Measurements from ENCODE around the gene HOXB8. TPM values are rescaled to one million over a fixed set of nuclear protein-coding genes. Genes with fewer than 3 reads are reported as not detected.

Gene HOXB8
- total and polyA plus RNA-seq, 5 donors from 2014 or later = not detected

GRCh38 chr17:48620461-48621139, 5.5 kb upstream of the HOXB8 start:
- peaks cover 10 to 33% (median 20%) of the 10 kb centered on the region in 4 donors for H3K4me1 Mint-ChIP-seq
- H3K4me3 Mint-ChIP-seq = peak overlapping the region in 2 of 4 donors; percentile 4 to 29
- ATAC-seq (ENCODE audit: low read depth in 2 of 2) (no peak), DNase-seq (no peak)
- H3K9me3 Mint-ChIP-seq = peaks cover 0 to 9% (median 0%) of the 10 kb centered on the region in 7 donors
- H3K27ac ChIP-seq (ENCODE audit: insufficient read depth, low read length, poor library complexity, severe bottlenecking) = no peak overlapping the region
- no peak overlapping the region for H3K27ac Mint-ChIP-seq
- peaks cover 28% of the 10 kb centered on the region for H3K4me1 ChIP-seq (ENCODE audit: control insufficient read depth, insufficient read depth, low read length, poor library complexity, severe bottlenecking)
- peaks cover 51% of the 10 kb centered on the region for H3K27me3 ChIP-seq (ENCODE audit: control insufficient read depth, insufficient read depth, low read length)
- no peaks in the 10 kb centered on the region for H3K36me3 ChIP-seq (ENCODE audit: control insufficient read depth, insufficient read depth, low read length)
- no peak overlapping the region for H3K4me3 ChIP-seq (ENCODE audit: low read depth, low read length)
- H3K36me3 Mint-ChIP-seq = no peaks in the 10 kb centered on the region
- peaks cover 90% of the 10 kb centered on the region for H3K27me3 Mint-ChIP-seq
- H3K9me3 ChIP-seq (ENCODE audit: control insufficient read depth in 2 of 2, low read length in 2 of 2) = no peaks in the 10 kb centered on the region

- Histone ChIP-seq H3K4me3 (ENCODE audit: low read depth, low read length) (no peak overlapping the region), H3K9me3 (ENCODE audit: control insufficient read depth in 2 of 2, low read length in 2 of 2) (no peaks in the 10 kb centered on the region), H3K4me1 (ENCODE audit: control insufficient read depth, insufficient read depth, low read length, poor library complexity, severe bottlenecking) (peaks cover 27% of the 10 kb centered on the region), H3K36me3 (ENCODE audit: control insufficient read depth, insufficient read depth, low read length) (no peaks in the 10 kb centered on the region), H3K27me3 (ENCODE audit: control insufficient read depth, insufficient read depth, low read length) (peaks cover 56% of the 10 kb centered on the region), H3K27ac (ENCODE audit: insufficient read depth, low read length, poor library complexity, severe bottlenecking) (no peak overlapping the region)
- ATAC-seq (ENCODE audit: low read depth in 2 of 2) (no peak), DNase-seq (no peak)
- peak overlapping the region in 1 of 4 donors; percentile 70 for H3K4me3 Mint-ChIP-seq
- H3K4me1 Mint-ChIP-seq = peaks cover 10 to 36% (median 26%) of the 10 kb centered on the region in 4 donors
- H3K27me3 Mint-ChIP-seq = peaks cover 97% of the 10 kb centered on the region
- H3K27ac Mint-ChIP-seq = no peak overlapping the region
- no peaks in the 10 kb centered on the region for H3K36me3 Mint-ChIP-seq
- peaks cover 0 to 9% (median 0%) of the 10 kb centered on the region in 7 donors for H3K9me3 Mint-ChIP-seq
These were observed 4.8 kb upstream of the HOXB8 start for GRCh38 chr17:48619826-48620449.

DNA sequence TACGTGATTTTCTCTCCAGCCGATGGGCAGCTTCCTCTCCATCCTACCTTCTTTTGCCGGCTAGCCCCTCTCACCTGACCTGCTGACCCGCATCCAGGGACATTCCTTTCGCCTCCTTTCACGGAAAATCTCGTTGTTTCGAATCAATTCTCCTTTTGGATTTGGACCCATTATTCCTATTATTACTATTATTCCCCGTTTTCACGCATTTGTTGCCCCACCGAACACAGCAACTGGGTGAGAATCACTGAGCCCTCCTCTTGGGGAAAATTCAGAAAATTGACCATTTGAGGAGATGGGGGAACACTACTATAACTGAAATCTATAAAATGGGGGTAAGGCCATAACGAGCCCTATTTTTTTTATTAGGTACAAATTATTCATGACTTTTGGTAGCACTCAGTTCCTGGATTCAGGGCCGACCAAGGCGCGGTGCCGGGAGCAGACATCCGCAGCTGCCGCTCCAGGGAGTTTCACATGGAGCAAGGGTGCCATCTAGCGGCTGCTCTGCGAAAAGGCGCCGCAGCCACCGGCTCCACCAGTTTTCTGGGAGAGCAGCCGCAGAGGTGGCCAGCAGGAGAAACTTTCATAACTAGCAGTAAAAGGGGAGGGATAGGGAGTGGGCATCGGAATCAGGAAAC, 3.3 kb upstream of the HOXB8 start:
- DNase-seq (peak; percentile 74 to 76 (median 76)), ATAC-seq (ENCODE audit: low read depth in 2 of 2) (peak; percentile 70 to 74)
- peaks cover 10 to 43% (median 33%) of the 10 kb centered on the region in 4 donors for H3K4me1 Mint-ChIP-seq
- H3K27me3 ChIP-seq (ENCODE audit: control insufficient read depth, insufficient read depth, low read length) = peaks cover 54% of the 10 kb centered on the region
- H3K4me1 ChIP-seq (ENCODE audit: control insufficient read depth, insufficient read depth, low read length, poor library complexity, severe bottlenecking) = peaks cover 37% of the 10 kb centered on the region
- H3K9me3 ChIP-seq (ENCODE audit: control insufficient read depth in 2 of 2, low read length in 2 of 2) = no peaks in the 10 kb centered on the region
- peaks cover 98% of the 10 kb centered on the region for H3K27me3 Mint-ChIP-seq
- H3K9me3 Mint-ChIP-seq = peaks cover 0 to 9% (median 0%) of the 10 kb centered on the region in 7 donors
- H3K36me3 ChIP-seq (ENCODE audit: control insufficient read depth, insufficient read depth, low read length) = no peaks in the 10 kb centered on the region
- no peaks in the 10 kb centered on the region for H3K36me3 Mint-ChIP-seq
- peak overlapping the region in 3 of 4 donors; percentile 56 to 88 (median 60) for H3K4me3 Mint-ChIP-seq
- peak overlapping the region in 1 of 3 donors; percentile 86 for H3K27ac Mint-ChIP-seq
- no peak overlapping the region for H3K27ac ChIP-seq (ENCODE audit: insufficient read depth, low read length, poor library complexity, severe bottlenecking)
- no peak overlapping the region for H3K4me3 ChIP-seq (ENCODE audit: low read depth, low read length)

DNA sequence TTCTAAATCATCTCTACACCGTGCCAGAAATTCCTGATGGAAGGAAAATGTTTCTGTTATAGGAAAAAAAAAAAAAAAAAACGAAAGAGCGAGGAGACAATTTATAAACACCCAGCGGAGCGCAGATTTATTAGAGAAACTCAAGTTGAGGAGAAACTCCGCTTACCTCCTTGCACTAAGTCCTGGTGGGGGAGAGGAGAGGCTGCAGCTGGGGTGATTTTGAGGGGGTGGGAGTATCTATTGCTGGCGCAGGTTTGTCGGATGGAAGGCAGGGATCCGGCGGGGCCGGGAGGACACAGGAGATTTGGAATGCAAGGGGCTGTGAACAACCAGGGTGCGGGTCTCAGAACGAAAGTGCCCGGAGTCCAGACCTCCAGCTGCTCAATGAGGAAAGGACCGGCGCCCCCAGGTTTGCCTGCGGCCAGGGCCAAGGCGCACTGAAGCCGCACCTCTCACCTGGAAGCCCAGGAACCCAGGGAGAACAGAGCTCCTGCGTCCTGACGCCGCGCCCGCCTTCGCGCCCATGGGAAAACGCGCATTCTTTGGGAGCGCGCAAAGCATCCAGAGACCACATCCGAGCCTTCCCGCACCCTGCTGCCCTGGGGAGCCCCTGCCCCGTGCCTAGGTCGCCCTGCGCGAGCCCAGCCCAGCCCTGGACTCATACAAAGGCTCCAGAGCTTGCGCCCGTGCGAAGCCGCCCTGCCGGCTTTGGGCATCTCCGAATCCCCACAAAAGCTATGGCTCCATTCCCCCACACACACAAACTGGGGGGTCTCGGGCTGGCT, 2.6 kb upstream of the HOXB8 start:
- Histone ChIP-seq H3K27me3 (ENCODE audit: control insufficient read depth, insufficient read depth, low read length) (peaks cover 47% of the 10 kb centered on the region), H3K36me3 (ENCODE audit: control insufficient read depth, insufficient read depth, low read length) (no peaks in the 10 kb centered on the region), H3K4me3 (ENCODE audit: low read depth, low read length) (no peak overlapping the region), H3K27ac (ENCODE audit: insufficient read depth, low read length, poor library complexity, severe bottlenecking) (no peak overlapping the region), H3K4me1 (ENCODE audit: control insufficient read depth, insufficient read depth, low read length, poor library complexity, severe bottlenecking) (peaks cover 43% of the 10 kb centered on the region), H3K9me3 (ENCODE audit: control insufficient read depth in 2 of 2, low read length in 2 of 2) (no peaks in the 10 kb centered on the region)
- H3K27me3 Mint-ChIP-seq = peaks cover 95% of the 10 kb centered on the region
- H3K27ac Mint-ChIP-seq = no peak overlapping the region
- H3K9me3 Mint-ChIP-seq = peaks cover 0 to 9% (median 0%) of the 10 kb centered on the region in 7 donors
- peaks cover 10 to 48% (median 37%) of the 10 kb centered on the region in 4 donors for H3K4me1 Mint-ChIP-seq
- DNase-seq = no peak
- peak overlapping the region in 3 of 4 donors; percentile 50 to 88 (median 73) for H3K4me3 Mint-ChIP-seq
- H3K36me3 Mint-ChIP-seq = no peaks in the 10 kb centered on the region
- ATAC-seq (ENCODE audit: low read depth in 2 of 2) = no peak

GRCh38 chr17:48616717-48617470, 1.8 kb upstream of the HOXB8 start:
- no peak overlapping the region for H3K27ac ChIP-seq (ENCODE audit: insufficient read depth, low read length, poor library complexity, severe bottlenecking)
- Mint-ChIP-seq H3K27ac (peak overlapping the region in 1 of 3 donors; percentile 57), H3K36me3 (no peaks in the 10 kb centered on the region)

DNA sequence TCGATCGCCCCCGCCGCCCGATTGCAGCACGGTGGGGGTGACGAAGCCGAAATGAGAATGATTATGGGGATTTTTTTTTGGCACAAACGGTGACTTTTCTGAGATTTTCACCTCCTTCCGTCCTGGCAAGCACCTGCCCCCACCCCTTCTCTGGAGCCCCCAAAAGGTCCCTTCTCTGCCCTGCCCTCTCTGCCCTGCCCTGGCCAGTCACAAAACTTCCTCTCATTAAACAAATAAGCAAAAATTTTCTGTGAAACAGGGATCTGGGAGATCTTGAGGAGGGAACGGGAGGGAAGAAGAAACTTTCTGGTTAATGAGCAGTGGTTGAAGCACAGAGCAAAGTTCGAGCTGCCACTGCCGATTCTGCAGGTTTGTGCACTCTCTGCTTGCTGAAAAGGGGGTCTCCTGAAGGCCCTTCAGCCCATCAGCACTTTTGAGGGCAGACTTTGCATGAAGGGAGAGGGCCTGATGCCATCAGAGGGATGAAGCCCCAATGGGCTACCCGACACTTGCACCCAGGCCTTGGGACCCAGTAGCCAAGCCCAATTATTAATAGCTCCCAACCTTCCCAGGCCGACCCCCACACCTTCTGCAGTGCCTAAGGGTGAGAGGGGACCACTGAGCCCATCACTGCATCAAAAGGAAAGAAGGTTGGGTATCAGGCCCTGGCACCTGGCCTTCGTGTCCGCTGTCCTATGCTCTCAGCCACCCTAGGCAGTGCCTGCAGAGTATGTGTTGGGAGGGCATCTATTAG, 1.0 kb upstream of the HOXB8 start:
- no peak overlapping the region for H3K27ac Mint-ChIP-seq
- H3K36me3 Mint-ChIP-seq = no peaks in the 10 kb centered on the region
- peaks cover 10 to 61% (median 46%) of the 10 kb centered on the region in 4 donors for H3K4me1 Mint-ChIP-seq
- Histone ChIP-seq H3K36me3 (ENCODE audit: control insufficient read depth, insufficient read depth, low read length) (no peaks in the 10 kb centered on the region), H3K4me1 (ENCODE audit: control insufficient read depth, insufficient read depth, low read length, poor library complexity, severe bottlenecking) (peaks cover 58% of the 10 kb centered on the region), H3K27me3 (ENCODE audit: control insufficient read depth, insufficient read depth, low read length) (peaks cover 36% of the 10 kb centered on the region), H3K9me3 (ENCODE audit: control insufficient read depth in 2 of 2, low read length in 2 of 2) (no peaks in the 10 kb centered on the region), H3K4me3 (ENCODE audit: low read depth, low read length) (no peak overlapping the region), H3K27ac (ENCODE audit: insufficient read depth, low read length, poor library complexity, severe bottlenecking) (no peak overlapping the region)
- peaks cover 0 to 9% (median 0%) of the 10 kb centered on the region in 7 donors for H3K9me3 Mint-ChIP-seq
- ATAC-seq (ENCODE audit: low read depth in 2 of 2) (no peak), DNase-seq (no peak)
- H3K27me3 Mint-ChIP-seq = peaks cover 92% of the 10 kb centered on the region
- peak overlapping the region in 2 of 4 donors; percentile 27 to 73 for H3K4me3 Mint-ChIP-seq

More at GRCh38 chr17:48616717-48617470, 1.8 kb upstream of the HOXB8 start:
- ATAC-seq (ENCODE audit: low read depth in 2 of 2) = no peak
- no peaks in the 10 kb centered on the region for H3K9me3 ChIP-seq (ENCODE audit: control insufficient read depth in 2 of 2, low read length in 2 of 2)
- H3K36me3 ChIP-seq (ENCODE audit: control insufficient read depth, insufficient read depth, low read length) = no peaks in the 10 kb centered on the region
- H3K4me3 ChIP-seq (ENCODE audit: low read depth, low read length) = no peak overlapping the region
- Mint-ChIP-seq H3K4me3 (peak overlapping the region in 3 of 4 donors; percentile 56 to 82 (median 73)), H3K27me3 (peaks cover 93% of the 10 kb centered on the region), H3K4me1 (peaks cover 10 to 54% (median 42%) of the 10 kb centered on the region in 4 donors), H3K9me3 (peaks cover 0 to 9% (median 0%) of the 10 kb centered on the region in 7 donors)
- DNase-seq = no peak
- H3K4me1 ChIP-seq (ENCODE audit: control insufficient read depth, insufficient read depth, low read length, poor library complexity, severe bottlenecking) = peaks cover 51% of the 10 kb centered on the region
- peaks cover 42% of the 10 kb centered on the region for H3K27me3 ChIP-seq (ENCODE audit: control insufficient read depth, insufficient read depth, low read length)

Measured in CD4-positive, CD25-positive, alpha-beta regulatory T cell (primary cell).